K562 (cell line): Measurements from ENCODE around the gene DIP2B. TPM values are rescaled to one million over a fixed set of nuclear protein-coding genes. Genes with fewer than 3 reads are reported as not detected.

ENCODE experiments used
- ATAC-seq: fragments of 200-7000 bp; cut with Tn5 transposase; 3 replicates; pipeline ENCODE4 v1.9.1; 2020; ENCODE audit warnings: moderate library complexity
- BruUV-seq: library from RNA; stranded (reverse); fragments of 400-500 nt; replicated peaks from 2 replicates; lab custom pipeline; 2021; lab: Mats Ljungman, UMichigan
- CTCF ChIA-PET: fragments of 300-600 bp; formaldehyde crosslinking; extraction: SDS; loops from one replicate; lab custom pipeline; 2021; ENCODE audit warnings: low intra/inter-chr PET ratio; lab: Yijun Ruan, JAX
- POLR2A ChIA-PET: fragments of 300-600, 350-650 bp; sonication (Branson Sonifier 250); formaldehyde crosslinking; extraction: SDS; loops from one replicate; lab custom pipeline; 2021; ENCODE audit warnings: antibody characterized with exemption, inconsistent platforms; lab: Yijun Ruan, JAX
- DNase-seq, 4 experiments: peaks; one replicate each; pipeline versions ENCODE4 v3.0.0 to v3.0.0-alpha.2; 2011 to 2018; ENCODE audit warnings: low spot score in 3 of 4, mixed read lengths in 3 of 4; ENCODE audit errors: extremely low read depth in 1 of 4
- FAIRE-seq: peaks from 2 replicates; lab custom pipeline; 2011; peaks lifted over from hg19 to GRCh38; lab: Jason Lieb, UNC
- H2AFZ ChIP-seq: 2 replicates; pipeline ENCODE4 v1.6.0; 2011; ENCODE audit warnings: low read depth, low read length, control low read depth, inconsistent platforms
- H3K27ac ChIP-seq: fragments of 200-600 bp; 3 replicates; pipeline ENCODE4 v1.8.0; 2011; ENCODE audit warnings: low read depth, mild to moderate bottlenecking, control low read depth, inconsistent platforms, low read length, moderate library complexity, mixed read lengths; ENCODE audit errors: extremely low read depth
- H3K27me3 ChIP-seq, 2 experiments: fragments of 300-600 bp in 1 of 2; 2 replicates in 1 of 2; 3 replicates in 1 of 2; pipeline versions ENCODE4 v1.6.0 to v1.8.0; 2011; ENCODE audit warnings: inconsistent platforms in 2 of 2, low read length in 2 of 2, mild to moderate bottlenecking in 1 of 2, mixed read lengths in 1 of 2, moderate library complexity in 1 of 2; ENCODE audit not compliant: control insufficient read depth in 2 of 2, insufficient read depth in 2 of 2
- H3K36me3 ChIP-seq: fragments of 300-600 bp; 3 replicates; pipeline ENCODE4 v1.8.0; 2011; ENCODE audit warnings: mild to moderate bottlenecking, low read length, inconsistent platforms; ENCODE audit not compliant: control insufficient read depth, insufficient read depth
- H3K4me1 ChIP-seq, 2 experiments: fragments of 200-600 bp in 1 of 2; replicated peaks in 1 of 2; 2 replicates in 1 of 2; 3 replicates in 1 of 2; pipeline versions ENCODE4 v1.5.1 to v1.8.0; 2011; ENCODE audit warnings: inconsistent platforms in 2 of 2, low read length in 2 of 2, mild to moderate bottlenecking in 1 of 2, mixed read lengths in 1 of 2, moderate library complexity in 1 of 2; ENCODE audit not compliant: control insufficient read depth in 2 of 2, insufficient read depth in 2 of 2
- H3K4me2 ChIP-seq: 2 replicates; pipeline ENCODE4 v1.6.1; 2011; ENCODE audit warnings: low read length, control low read depth, inconsistent platforms, mixed read lengths; ENCODE audit not compliant: insufficient read depth
- H3K4me3 ChIP-seq: fragments of 200-600 bp; sonication (generic), shearing (Covaris generic); 2 replicates; pipeline ENCODE4 v1.5.1; 2016; ENCODE audit warnings: control low read depth, inconsistent platforms
- H3K79me2 ChIP-seq: fragments of 200-600 bp; 3 replicates; pipeline ENCODE4 v1.8.0; 2011; ENCODE audit warnings: low read length, inconsistent platforms; ENCODE audit not compliant: control insufficient read depth, insufficient read depth
- H3K9ac ChIP-seq, 2 experiments: 2 replicates each; pipeline versions ENCODE4 v1.6.0 to v1.6.1; 2011; ENCODE audit warnings: low read depth in 2 of 2, low read length in 2 of 2, control low read depth in 1 of 2, inconsistent platforms in 1 of 2, mild to moderate bottlenecking in 1 of 2, mixed read lengths in 1 of 2; ENCODE audit not compliant: insufficient read depth in 1 of 2
- H3K9me1 ChIP-seq: one replicate; pipeline ENCODE4 v1.6.0; 2011; ENCODE audit warnings: inconsistent platforms, mild to moderate bottlenecking, low read length, moderate library complexity; ENCODE audit not compliant: control insufficient read depth, insufficient read depth
- H3K9me3 ChIP-seq: replicated peaks from 2 replicates; pipeline ENCODE4 v1.5.1; 2011; ENCODE audit warnings: low read depth, low read length, inconsistent platforms; ENCODE audit not compliant: control insufficient read depth, insufficient read depth
- H4K20me1 ChIP-seq: replicated peaks from 2 replicates; pipeline ENCODE4 v1.6.1; 2011; ENCODE audit warnings: low read length, inconsistent platforms, mixed read lengths; ENCODE audit not compliant: control insufficient read depth, insufficient read depth
- BRD4 ChIP-seq: fragments of 200-600 bp; sonication (generic); IDR thresholded peaks from 2 replicates; pipeline ENCODE4 v1.6.1; 2017; ENCODE audit warnings: inconsistent platforms
- CREM ChIP-seq: IDR thresholded peaks from 2 replicates; pipeline ENCODE4 v1.6.1; 2014; ENCODE audit warnings: antibody characterized with exemption, low read depth
- FOSL1 ChIP-seq: fragments of 200-800 bp; sonication (Bioruptor generic); conservative IDR thresholded peaks from 2 replicates; pipeline ENCODE4 v1.6.1; 2016; ENCODE audit warnings: missing genetic modification characterization, missing compliant biosample characterization
- GTF2F1 ChIP-seq: IDR thresholded peaks from 2 replicates; pipeline ENCODE4 v1.6.1; 2011; ENCODE audit warnings: low read depth, low read length, improper control_type of control experiment
- KDM1A ChIP-seq, 2 experiments: fragments of 450-650 bp; IDR thresholded peaks; 2 replicates each; pipeline ENCODE4 v1.6.1; 2016; ENCODE audit warnings: mild to moderate bottlenecking in 2 of 2
- NFE2 ChIP-seq: IDR thresholded peaks from 2 replicates; pipeline ENCODE4 v1.6.1; 2014; ENCODE audit warnings: antibody characterized with exemption, low read depth
- NR1H2 ChIP-seq: sonication (generic); formaldehyde crosslinking; IDR thresholded peaks from 2 replicates; pipeline ENCODE4 v1.4.0; 2020; ENCODE audit warnings: mild to moderate bottlenecking, missing genetic modification reagents
- SMAD4 ChIP-seq: fragments of 250-450 bp; sonication (Bioruptor Pico); conservative IDR thresholded peaks from 2 replicates; pipeline ENCODE4 v1.8.0; 2021; ENCODE audit warnings: inconsistent platforms, mild to moderate bottlenecking, moderate library complexity
- ZNF239 ChIP-seq: fragments of 250-450 bp; sonication (Bioruptor Pico); IDR thresholded peaks from 2 replicates; pipeline ENCODE4 v1.4.0; 2020; ENCODE audit warnings: mild to moderate bottlenecking
- WGBS: fragments of 100-300 bp; shearing (Covaris generic); methylation state at CpG from one replicate; pipeline ENCODE4 v1.1.6; 2016; ENCODE audit warnings: low coverage, mixed read lengths; ENCODE audit not compliant: insufficient coverage; ENCODE audit errors: missing lambda C conversion rate; 5-methylcytosine and 5-hydroxymethylcytosine counted together
- in situ Hi-C: fragments of 300-500 bp; cut with MboI; formaldehyde crosslinking; loops from 4 replicates; pipeline ENCODE4 v1.15.0; 2018; ENCODE audit warnings: inconsistent platforms, mixed read lengths
- intact Hi-C: fragments of 100-400 bp; cut with micrococcal nuclease; formaldehyde crosslinking; loops from 2 replicates; pipeline ENCODE4 v1.14.2; 2022
- polyA plus RNA-seq, 8 experiments: library from polyadenylated mRNA; depleted of rRNA in 4 of 8; stranded (reverse) in 5 of 8; unstranded in 3 of 8; fragments of >200 nt; fragmentation: Nextera tagmentation in 2 of 8; fragmentation: Illumina TruSeq in 1 of 8; extraction: Ambion mirVana in 2 of 8; extraction: Trizol in 1 of 8; gene quantifications; 2 replicates each; pipeline versions ENCODE4 v1.2.1 to v1.2.3, GENCODE V29; 2011 to 2014; ENCODE audit warnings: inconsistent platforms in 1 of 8, missing spikeins in 1 of 8
- total RNA-seq, 7 experiments: library from RNA; depleted of rRNA in 6 of 7; stranded (reverse); fragments of >200 nt in 6 of 7; fragmentation: Illumina TruSeq in 2 of 7; extraction: Trizol in 2 of 7; gene quantifications; 2 replicates each; pipeline versions ENCODE4 v1.2.1 to v1.2.3, GENCODE V29; 2011 to 2021; ENCODE audit warnings: low replicate concordance in 1 of 7
- TF ChIP-seq, protein P1 (sequence below): fragments of 200-800 bp; sonication (Bioruptor generic); IDR thresholded peaks from 2 replicates; pipeline ENCODE4 v1.6.1; 2017; ENCODE audit warnings: missing genetic modification characterization, missing compliant biosample characterization
- TF ChIP-seq, protein P2 (sequence below), 2 experiments: IDR thresholded peaks; 2 replicates each; pipeline ENCODE4 v1.6.1; 2012; ENCODE audit warnings: improper control_type of control experiment in 2 of 2, low read depth in 2 of 2, low read length in 2 of 2, borderline replicate concordance in 1 of 2

The DIP2B gene
- total and polyA plus RNA-seq, 9 of the 15 experiments (the other 6 are each of a cell fraction or from before 2014, with no cell fraction given): 4.6 to 26.1 (median 18.8) TPM

DNA sequence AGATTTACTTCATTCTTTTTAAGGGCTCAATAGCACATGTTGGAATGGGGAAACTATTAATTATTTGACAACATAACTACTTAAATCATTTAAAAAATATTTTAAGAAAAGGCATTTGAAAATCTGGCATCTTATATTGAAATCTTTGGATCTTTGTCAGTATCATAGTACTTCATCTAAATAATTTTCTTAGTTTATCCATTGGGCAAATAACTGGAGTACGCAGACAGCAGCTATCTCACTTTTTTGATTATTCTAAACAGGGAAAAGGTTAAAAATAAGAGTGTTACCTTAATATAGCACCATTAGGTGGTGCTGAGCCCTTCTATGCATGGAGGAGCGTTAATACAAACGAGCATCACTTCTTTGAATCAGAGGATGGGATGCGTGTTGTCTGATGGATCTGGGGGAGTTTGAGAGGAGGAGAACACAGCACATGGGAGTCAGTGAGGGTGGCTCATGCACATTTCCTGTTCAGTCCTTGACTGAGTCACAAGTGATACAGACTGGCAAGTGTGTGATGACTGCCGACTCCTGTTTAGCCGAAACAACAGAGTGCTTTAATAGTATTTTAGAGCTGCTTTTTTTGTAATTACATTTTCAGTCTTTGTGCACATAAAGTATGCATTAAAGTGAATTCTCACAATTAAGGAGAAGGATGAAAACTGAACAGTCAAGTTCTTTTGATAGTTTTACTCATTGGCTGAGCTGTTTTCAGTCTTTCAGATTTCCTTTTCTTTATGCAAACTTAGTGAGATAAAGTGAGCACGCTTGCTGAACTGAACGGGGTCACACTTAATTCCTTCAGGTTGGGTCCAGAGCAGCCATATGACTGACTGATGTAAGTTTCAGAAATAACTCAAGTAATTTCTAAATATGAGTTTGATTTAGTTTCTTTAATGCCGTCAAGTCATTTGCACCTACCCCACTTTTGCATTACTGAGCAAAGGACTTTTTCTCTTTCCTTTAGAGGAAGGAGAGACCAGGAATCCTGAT is 92.7 kb downstream of the DIP2B start:
- POLR2A ChIA-PET: interaction anchor here (0.8 to 1.3 kb wide), 2 partner anchors 8 to 15 kb away, joined by 3 read pairs; no protein-coding TSS in a partner anchor
- H3K36me3 ChIP-seq: no peaks in the 10 kb centered on the region
- peak; percentile 85 for ATAC-seq
- H3K27ac ChIP-seq: peak overlapping the region; percentile 50; the same call in 1 of the 3 replicates
- 22% methylated on average over 9 of the region's 9 CpGs for WGBS
- H3K79me2 ChIP-seq: peaks cover 39% of the 10 kb centered on the region
- peak; percentile 65 for FAIRE-seq
- no peaks in the 10 kb centered on the region for H3K9me1 ChIP-seq
- intact Hi-C loops (loop anchor here (5.0 kb wide), 2 partner anchors 45 to 90 kb away; no protein-coding TSS in a partner anchor), in situ Hi-C loops (no loop called here)
- no peak overlapping the region for H3K9ac ChIP-seq
- H3K4me3 ChIP-seq: no peak overlapping the region
- CTCF ChIA-PET: no interaction called here
- H4K20me1 ChIP-seq: no peaks in the 10 kb centered on the region
- no TSS peak for BruUV-seq
- H3K9me3 ChIP-seq: no peaks in the 10 kb centered on the region
- H3K27me3 ChIP-seq: no peaks in the 10 kb centered on the region
- peaks cover 0 to 19% of the 10 kb centered on the region in 2 experiments; a peak in 4 of 5 replicates for H3K4me1 ChIP-seq
- peak overlapping the region; percentile 27; the same call in 1 of the 2 replicates for H2AFZ ChIP-seq
- DNase-seq: peak in 2 of 4 experiments; percentile 60 to 73
- H3K4me2 ChIP-seq: peak overlapping the region; percentile 30; the same call in 1 of the 2 replicates
- TF ChIP-seq NR1H2 (CRISPR knock-in tag) (no peak), ZNF239 (CRISPR knock-in tag) (no peak), BRD4 (no peak), CREM (peak; percentile 35; the same call in 1 of the 2 replicates), FOSL1 (tag) (peak; percentile 66), GTF2F1 (no peak), KDM1A (IDR thresholded peaks at IDR 0.05) (peak; percentile 23 to 63; a peak in 3 of 4 replicates), NFE2 (0 out of 2 replicates have a peak, but pooled peaks have one; percentile 2), SMAD4 (no peak)
- TF ChIP-seq, protein P1, sequence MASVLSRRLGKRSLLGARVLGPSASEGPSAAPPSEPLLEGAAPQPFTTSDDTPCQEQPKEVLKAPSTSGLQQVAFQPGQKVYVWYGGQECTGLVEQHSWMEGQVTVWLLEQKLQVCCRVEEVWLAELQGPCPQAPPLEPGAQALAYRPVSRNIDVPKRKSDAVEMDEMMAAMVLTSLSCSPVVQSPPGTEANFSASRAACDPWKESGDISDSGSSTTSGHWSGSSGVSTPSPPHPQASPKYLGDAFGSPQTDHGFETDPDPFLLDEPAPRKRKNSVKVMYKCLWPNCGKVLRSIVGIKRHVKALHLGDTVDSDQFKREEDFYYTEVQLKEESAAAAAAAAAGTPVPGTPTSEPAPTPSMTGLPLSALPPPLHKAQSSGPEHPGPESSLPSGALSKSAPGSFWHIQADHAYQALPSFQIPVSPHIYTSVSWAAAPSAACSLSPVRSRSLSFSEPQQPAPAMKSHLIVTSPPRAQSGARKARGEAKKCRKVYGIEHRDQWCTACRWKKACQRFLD: 0 out of 2 replicates have a peak, but pooled peaks have one; percentile 16
- TF ChIP-seq, protein P2, sequence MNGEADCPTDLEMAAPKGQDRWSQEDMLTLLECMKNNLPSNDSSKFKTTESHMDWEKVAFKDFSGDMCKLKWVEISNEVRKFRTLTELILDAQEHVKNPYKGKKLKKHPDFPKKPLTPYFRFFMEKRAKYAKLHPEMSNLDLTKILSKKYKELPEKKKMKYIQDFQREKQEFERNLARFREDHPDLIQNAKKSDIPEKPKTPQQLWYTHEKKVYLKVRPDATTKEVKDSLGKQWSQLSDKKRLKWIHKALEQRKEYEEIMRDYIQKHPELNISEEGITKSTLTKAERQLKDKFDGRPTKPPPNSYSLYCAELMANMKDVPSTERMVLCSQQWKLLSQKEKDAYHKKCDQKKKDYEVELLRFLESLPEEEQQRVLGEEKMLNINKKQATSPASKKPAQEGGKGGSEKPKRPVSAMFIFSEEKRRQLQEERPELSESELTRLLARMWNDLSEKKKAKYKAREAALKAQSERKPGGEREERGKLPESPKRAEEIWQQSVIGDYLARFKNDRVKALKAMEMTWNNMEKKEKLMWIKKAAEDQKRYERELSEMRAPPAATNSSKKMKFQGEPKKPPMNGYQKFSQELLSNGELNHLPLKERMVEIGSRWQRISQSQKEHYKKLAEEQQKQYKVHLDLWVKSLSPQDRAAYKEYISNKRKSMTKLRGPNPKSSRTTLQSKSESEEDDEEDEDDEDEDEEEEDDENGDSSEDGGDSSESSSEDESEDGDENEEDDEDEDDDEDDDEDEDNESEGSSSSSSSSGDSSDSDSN (IDR thresholded peaks at IDR 0.05; ENCODE audit: borderline replicate concordance in 1 of 2, low read depth in 2 of 2, low read length in 2 of 2): no peak
